Pancreas (tissue), 10 donors: ENCODE measurements around the gene LSMEM2. TPM values are rescaled to one million over a fixed set of nuclear protein-coding genes. Genes with fewer than 3 reads are reported as not detected.
"Not testable (repeated sequence)": the region's sequence is repeated elsewhere in the genome, so short reads cannot be mapped to it uniquely, and the experiment has no call there.

ENCODE experiments used
- ATAC-seq, 4 donors: fragments of 200-7000 bp; cut with Tn5 transposase; one replicate each; pipeline versions ENCODE4 v1.8.0 to v1.9.1; 2020; ENCODE audit warnings: mild to moderate bottlenecking in 4 of 4, moderate library complexity in 4 of 4
- DNase-seq, 6 donors: peaks; one replicate each; pipeline ENCODE4 v3.0.0-alpha.2; 2020
- FAIRE-seq: peaks from 2 replicates; lab custom pipeline; 2012; peaks lifted over from hg19 to GRCh38; lab: Jason Lieb, UNC
- H3K27ac ChIP-seq, 4 donors: fragments of 200-600 bp; sonication (generic); 1 replicate in 3 of 4; 2 replicates in 1 of 4; pipeline versions ENCODE4 v1.5.0 to v1.8.0; 2020
- H3K27me3 ChIP-seq, 4 donors: fragments of 200-600 bp; one replicate each; pipeline ENCODE4 v1.8.0; 2021
- H3K36me3 ChIP-seq, 3 donors: fragments of 200-600 bp; sonication (generic) in 1 of 3; one replicate each; pipeline versions ENCODE4 v1.5.0 to v1.8.0; 2020 to 2021
- H3K4me1 ChIP-seq, 3 donors: fragments of 200-600 bp; one replicate each; pipeline ENCODE4 v1.8.0; 2021
- H3K4me3 ChIP-seq, 4 donors: fragments of 200-600 bp; sonication (generic) in 2 of 4; one replicate each; pipeline versions ENCODE4 v1.5.0 to v1.8.0; 2020 to 2021
- H3K9me3 ChIP-seq, 4 donors: fragments of 200-600 bp; one replicate each; pipeline ENCODE4 v1.8.0; 2021
- CTCF ChIP-seq, 4 donors: fragments of 200-600 bp; sonication (generic) in 3 of 4; IDR thresholded peaks; one replicate each; pipeline versions ENCODE4 v1.5.0 to v1.8.0; 2021; ENCODE audit warnings: antibody characterized with exemption in 4 of 4
- WGBS, 2 donors: extraction: QIAGEN DNeasy Blood & Tissue Kit; methylation state at CpG; one replicate each; pipeline ENCODE4 v1.1.7; 2013; 5-methylcytosine and 5-hydroxymethylcytosine counted together
- intact Hi-C, 3 donors: fragments of 100-400 bp; cut with DNase I; formaldehyde crosslinking; loops; one replicate each; pipeline versions ENCODE4 v1.11.1 to v1.14.2; 2022
- polyA plus RNA-seq, 2 donors: library from polyadenylated mRNA; stranded (reverse); fragments of 200-250 nt; gene quantifications; one replicate each; pipeline ENCODE4 v1.2.3, GENCODE V29; 2013
- total RNA-seq, 6 donors: library from RNA; stranded (reverse); fragmentation: NEBNext Ultra II Directional in 4 of 6; extraction: Animal tissue kit (Norgen Biotek cat#: 25700) in 4 of 6; gene quantifications; one replicate each; pipeline versions ENCODE4 v1.2.1 to v1.2.4, GENCODE V29; 2021 to 2023
- donor health status: healthy with polysubstance abuse.
- donor health status: DM: no; HTN: no; CAD: no; lungs with moderate emphysema.
- donor health status: DM: no; HTN: no; CAD: no.
- donor health status: control.
- donor health status: control.
- donor health status: Bipolar disorder and iron deficiency.
- donor health status: DM: yes; HTN: yes; CAD: no.
- donor health status: DM: no; HTN: no; CAD: no.
- donor health status: DM: no; HTN: no; CAD: no.
- donor health status: DM: yes; HTN: yes; CAD: no.

The LSMEM2 gene
- total and polyA plus RNA-seq, 8 donors: 0.12 to 2.1 (median 0.15) TPM; not detected in 5

DNA sequence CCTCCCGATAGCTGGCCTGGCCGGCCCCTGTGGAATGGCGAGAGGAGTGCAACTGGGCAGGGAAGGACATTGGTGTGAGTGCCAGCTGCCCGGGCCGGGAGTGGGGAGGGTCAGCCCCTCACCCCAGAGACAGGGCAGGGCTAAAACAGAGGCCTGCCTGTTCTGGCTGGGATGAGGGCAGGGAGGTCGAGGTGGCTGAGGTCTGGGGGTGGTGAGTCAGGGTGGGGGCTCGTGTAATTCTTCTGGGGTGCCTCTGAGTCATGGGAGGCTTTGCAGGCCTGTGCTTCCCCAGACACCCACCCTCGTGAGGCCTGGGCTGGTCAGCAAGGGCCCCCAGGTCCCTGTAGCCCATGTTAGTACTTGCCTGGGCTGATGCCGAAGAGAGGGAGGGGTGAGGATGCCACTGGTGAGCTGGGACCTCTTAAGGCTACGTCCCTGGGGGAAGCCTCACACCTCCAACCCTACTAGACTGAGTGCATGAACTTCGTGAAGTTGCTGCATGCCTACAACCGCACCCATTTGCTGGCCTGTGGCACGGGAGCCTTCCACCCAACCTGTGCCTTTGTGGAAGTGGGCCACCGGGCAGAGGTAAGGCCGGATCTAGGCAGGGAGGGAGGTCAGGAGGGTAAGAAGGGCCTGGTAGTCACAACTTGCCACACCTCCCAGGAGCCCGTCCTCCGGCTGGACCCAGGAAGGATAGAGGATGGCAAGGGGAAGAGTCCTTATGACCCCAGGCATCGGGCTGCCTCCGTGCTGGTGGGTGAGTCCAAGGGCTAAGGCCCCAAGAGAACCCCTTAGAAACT lies 8.3 kb upstream of the LSMEM2 start:
- no peak for ATAC-seq
- H3K36me3 ChIP-seq: peaks cover 0 to 5% (median 0%) of the 10 kb centered on the region in 3 donors
- H3K27ac ChIP-seq: peak overlapping the region; percentile 87 to 94 (median 90)
- FAIRE-seq: no peak
- intact Hi-C loops: loop anchor here in 2 of 3 donors (5.0 kb wide), 2 partner anchors 43 to 78 kb away; partner anchors contain the start of gene GNAT1 (in 1 of the 2)
- WGBS, 2 donors: 54 to 55% methylated on average over 19 of the region's 19 CpGs
- no peaks in the 10 kb centered on the region for H3K9me3 ChIP-seq
- TF ChIP-seq CTCF (IDR thresholded peaks at IDR 0.05): no peak
- peak in 3 of 6 donors; percentile 32 to 72 (median 56) for DNase-seq
- peak overlapping the region in 3 of 4 donors; percentile 40 to 58 (median 49) for H3K4me3 ChIP-seq
- peaks cover 25 to 36% (median 29%) of the 10 kb centered on the region in 3 donors for H3K4me1 ChIP-seq
- H3K27me3 ChIP-seq: no peaks in the 10 kb centered on the region

DNA sequence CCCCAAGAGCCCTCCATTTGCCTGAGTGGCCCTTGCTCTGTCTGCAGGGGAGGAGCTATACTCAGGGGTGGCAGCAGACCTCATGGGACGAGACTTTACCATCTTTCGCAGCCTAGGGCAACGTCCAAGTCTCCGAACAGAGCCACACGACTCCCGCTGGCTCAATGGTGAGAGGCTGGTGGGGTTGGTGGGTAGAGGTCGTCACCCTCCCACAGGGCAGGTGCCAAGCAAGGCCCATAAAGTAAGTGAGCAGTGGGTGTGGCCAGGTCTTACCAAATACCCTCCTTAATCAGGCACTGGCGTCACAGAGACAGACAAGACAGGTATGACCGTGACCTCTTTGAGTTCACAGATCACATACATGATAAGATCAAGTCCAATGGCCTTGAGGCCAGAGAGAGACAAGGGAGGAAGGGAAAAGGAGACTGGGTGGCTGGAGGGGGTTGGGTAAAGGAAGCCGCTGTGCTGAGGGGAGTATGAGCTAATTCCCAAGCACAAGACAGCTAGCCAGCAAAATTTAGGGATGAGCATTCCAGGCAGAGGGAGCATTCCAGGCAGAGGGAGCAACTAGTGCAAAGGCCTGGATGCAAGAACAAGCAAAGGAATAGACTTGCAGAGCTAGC lies 7.5 kb upstream of the LSMEM2 start:
- TF ChIP-seq CTCF (IDR thresholded peaks at IDR 0.05): no peak
- Histone ChIP-seq H3K9me3 (no peaks in the 10 kb centered on the region), H3K27me3 (no peaks in the 10 kb centered on the region), H3K27ac (peak overlapping the region; percentile 87 to 94 (median 90)), H3K4me3 (no peak overlapping the region), H3K36me3 (peaks cover 0 to 12% (median 4%) of the 10 kb centered on the region in 3 donors), H3K4me1 (peaks cover 20 to 31% (median 29%) of the 10 kb centered on the region in 3 donors)
- intact Hi-C loops: loop anchor here in 2 of 3 donors (5.0 kb wide), 2 partner anchors 44 to 79 kb away; partner anchors contain the start of gene GNAT1 (in 1 of the 2)
- peak in 1 of 6 donors; percentile 33 for DNase-seq
- no peak for ATAC-seq
- 37 to 39% methylated on average over 10 of the region's 10 CpGs for WGBS, 2 donors
- no peak for FAIRE-seq

- not testable (repeated sequence) for FAIRE-seq, H3K27me3 ChIP-seq, H3K9me3 ChIP-seq, H3K4me3 ChIP-seq, DNase-seq, ATAC-seq
- intact Hi-C loops: loop anchor here in 2 of 3 donors (5.0 kb wide), 2 partner anchors 45 to 80 kb away; partner anchors contain the start of gene GNAT1 (in 1 of the 2)
- H3K36me3 ChIP-seq: peaks cover 0 to 18% (median 5%) of the 10 kb centered on the region in 3 donors
- peaks cover 15 to 24% (median 24%) of the 10 kb centered on the region in 3 donors for H3K4me1 ChIP-seq
- H3K27ac ChIP-seq: peak overlapping the region in 3 of 4 donors; percentile 2 to 93 (median 11)
- WGBS, 2 donors: 60 to 62% methylated on average over 10 of the region's 10 CpGs
These were observed 6.4 kb upstream of the LSMEM2 start for GRCh38 chr3:50272538-50272910.

DNA sequence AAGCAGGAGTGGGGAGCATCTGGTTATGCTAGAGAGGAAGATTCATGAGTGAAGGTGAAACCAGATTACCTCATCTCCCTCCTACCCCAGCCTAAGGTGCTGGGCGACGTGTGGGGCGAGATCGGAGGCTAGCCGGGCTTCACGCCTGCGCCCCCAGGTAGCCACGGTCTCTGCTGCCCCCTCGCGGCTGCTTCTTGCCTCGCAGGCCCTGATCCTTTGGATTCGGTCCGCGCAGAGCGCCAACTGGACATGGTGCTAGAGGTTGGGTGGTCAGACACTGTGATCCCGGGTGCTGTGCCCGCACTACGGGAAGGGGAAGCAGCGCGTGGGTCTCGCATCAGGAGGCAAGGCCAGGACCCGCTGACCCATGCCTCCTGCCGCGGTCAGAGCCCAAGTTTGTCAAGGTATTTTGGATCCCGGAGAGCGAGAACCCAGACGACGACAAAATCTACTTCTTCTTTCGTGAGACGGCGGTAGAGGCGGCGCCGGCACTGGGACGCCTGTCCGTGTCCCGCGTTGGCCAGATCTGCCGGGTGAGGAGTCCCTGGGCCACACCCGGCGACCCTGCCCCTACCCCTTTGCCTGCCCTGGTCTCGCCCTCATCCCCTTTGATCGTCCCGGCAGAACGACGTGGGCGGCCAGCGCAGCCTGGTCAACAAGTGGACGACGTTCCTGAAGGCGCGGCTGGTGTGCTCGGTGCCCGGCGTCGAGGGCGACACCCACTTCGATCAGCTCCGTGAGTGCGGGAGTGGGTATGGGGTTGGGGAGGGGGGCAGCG lies 5.8 kb upstream of the LSMEM2 start:
- ATAC-seq (peak; percentile 53 to 78 (median 69)), FAIRE-seq (no peak)

More for the DNA sequence above, 5.8 kb upstream of the LSMEM2 start:
- peaks cover 9 to 19% (median 18%) of the 10 kb centered on the region in 3 donors for H3K4me1 ChIP-seq
- H3K27me3 ChIP-seq: no peaks in the 10 kb centered on the region
- peak; percentile 96 to 98 (median 96) for TF ChIP-seq CTCF (IDR thresholded peaks at IDR 0.05)
- peak; percentile 79 to 99 (median 92) for DNase-seq
- no peaks in the 10 kb centered on the region for H3K9me3 ChIP-seq
- H3K27ac ChIP-seq: peak overlapping the region in 3 of 4 donors; percentile 2 to 93 (median 11)
- peak overlapping the region in 1 of 4 donors; percentile 26 for H3K4me3 ChIP-seq
- WGBS, 2 donors: 16 to 19% methylated on average over 60 to 61 of the region's 61 CpGs
- intact Hi-C loops: loop anchor here in 2 of 3 donors (5.0 kb wide), 2 partner anchors 46 to 81 kb away; partner anchors contain the start of gene GNAT1 (in 1 of the 2)
- peaks cover 0 to 18% (median 5%) of the 10 kb centered on the region in 3 donors for H3K36me3 ChIP-seq
